HEK293 (cell line): Measurements from ENCODE around the gene GMDS.

Source experiments
- CTCF ChIA-PET: fragments of 350-600 bp; formaldehyde crosslinking; extraction: SDS; loops from one replicate; lab custom pipeline; 2021; ENCODE audit warnings: antibody characterized with exemption; lab: Yijun Ruan, JAX
- POLR2A ChIA-PET: fragments of 300-600 bp; formaldehyde crosslinking; extraction: SDS; loops from one replicate; lab custom pipeline; 2020; ENCODE audit warnings: antibody characterized with exemption, inconsistent platforms; lab: Yijun Ruan, JAX
- H3K27ac ChIP-seq: fragments of 200-500 bp; sonication (Bioruptor generic); 2 replicates; pipeline ENCODE4 v1.5.1; 2014; ENCODE audit warnings: low read depth, low read length, control low read depth, inconsistent platforms; ENCODE audit errors: extremely low read depth
- H3K36me3 ChIP-seq, 2 experiments: fragments of 200-500 bp in 1 of 2; sonication (Bioruptor generic) in 1 of 2; 1 replicate in 1 of 2; 2 replicates in 1 of 2; pipeline ENCODE4 v1.5.1; 2014 to 2017; ENCODE audit warnings: inconsistent platforms in 2 of 2, low read length in 2 of 2; ENCODE audit not compliant: control insufficient read depth in 2 of 2, insufficient read depth in 1 of 2
- H3K4me1 ChIP-seq: fragments of 200-500 bp; sonication (Bioruptor generic); 2 replicates; pipeline ENCODE4 v1.5.1; 2014; ENCODE audit warnings: mild to moderate bottlenecking, low read length, inconsistent platforms; ENCODE audit not compliant: control insufficient read depth, insufficient read depth
- H3K4me3 ChIP-seq: 2 replicates; pipeline ENCODE4 v1.5.1; 2011; ENCODE audit warnings: low read depth, mild to moderate bottlenecking, control low read depth, low read length, moderate library complexity
- H3K9me3 ChIP-seq: fragments of 200-500 bp; sonication (Bioruptor generic); 2 replicates; pipeline ENCODE4 v1.5.1; 2014; ENCODE audit warnings: low read depth, low read length, inconsistent platforms; ENCODE audit not compliant: control insufficient read depth, insufficient read depth
- GLIS2 ChIP-seq: fragments of 450-650 bp; formaldehyde crosslinking; IDR thresholded peaks from 2 replicates; pipeline ENCODE4 v1.5.1; 2016; ENCODE audit warnings: missing biosample characterization, missing genetic modification characterization
- HOXC10 ChIP-seq: sonication (generic); formaldehyde crosslinking; IDR thresholded peaks from 2 replicates; pipeline ENCODE4 v1.8.1; 2023; ENCODE audit warnings: mild to moderate bottlenecking, missing genetic modification reagents
- IKZF3 ChIP-seq: fragments of 450-650 bp; IDR thresholded peaks from 2 replicates; pipeline ENCODE4 v1.5.0; 2018; ENCODE audit warnings: missing biosample characterization, mild to moderate bottlenecking, missing genetic modification characterization, moderate library complexity
- KLF1 ChIP-seq: fragments of 450-650 bp; formaldehyde crosslinking; IDR thresholded peaks from 2 replicates; pipeline ENCODE4 v1.5.1; 2016; ENCODE audit warnings: missing biosample characterization, missing genetic modification characterization
- MYNN ChIP-seq: fragments of 450-650 bp; formaldehyde crosslinking; IDR thresholded peaks from 2 replicates; pipeline ENCODE4 v1.5.1; 2016; ENCODE audit warnings: missing biosample characterization, missing genetic modification characterization, borderline replicate concordance
- MZF1 ChIP-seq: fragments of 450-650 bp; formaldehyde crosslinking; IDR thresholded peaks from 2 replicates; pipeline ENCODE4 v1.5.1; 2017; ENCODE audit warnings: missing biosample characterization, missing genetic modification characterization, borderline replicate concordance
- PRDM6 ChIP-seq: fragments of 450-650 bp; formaldehyde crosslinking; IDR thresholded peaks from 2 replicates; pipeline ENCODE4 v1.5.1; 2017; ENCODE audit warnings: missing biosample characterization, missing genetic modification characterization
- SCRT1 ChIP-seq: fragments of 450-650 bp; formaldehyde crosslinking; IDR thresholded peaks from 2 replicates; pipeline ENCODE4 v1.5.1; 2016; ENCODE audit warnings: missing biosample characterization, missing genetic modification characterization, borderline replicate concordance
- WT1 ChIP-seq: fragments of 450-650 bp; formaldehyde crosslinking; IDR thresholded peaks from 2 replicates; pipeline ENCODE4 v1.5.1; 2016; ENCODE audit warnings: missing biosample characterization, missing genetic modification characterization
- ZBTB17 ChIP-seq: fragments of 450-650 bp; formaldehyde crosslinking; IDR thresholded peaks from 2 replicates; pipeline ENCODE4 v1.5.1; 2016; ENCODE audit warnings: missing biosample characterization, missing genetic modification characterization
- ZBTB20 ChIP-seq: fragments of 450-650 bp; formaldehyde crosslinking; IDR thresholded peaks from 2 replicates; pipeline ENCODE4 v1.5.1; 2016; ENCODE audit warnings: missing biosample characterization, missing genetic modification characterization
- ZBTB8A ChIP-seq: fragments of 450-650 bp; formaldehyde crosslinking; IDR thresholded peaks from 2 replicates; pipeline ENCODE4 v1.5.1; 2016; ENCODE audit warnings: missing biosample characterization, missing genetic modification characterization
- ZNF2 ChIP-seq: fragments of 450-650 bp; formaldehyde crosslinking; IDR thresholded peaks from 2 replicates; pipeline ENCODE4 v1.5.1; 2016; ENCODE audit warnings: missing biosample characterization, missing genetic modification characterization
- ZNF211 ChIP-seq: fragments of 450-650 bp; formaldehyde crosslinking; IDR thresholded peaks from 2 replicates; pipeline ENCODE4 v1.5.1; 2016; ENCODE audit warnings: low read depth, missing biosample characterization, missing genetic modification characterization
- ZNF239 ChIP-seq: fragments of 450-650 bp; formaldehyde crosslinking; IDR thresholded peaks from 2 replicates; pipeline ENCODE4 v1.5.1; 2016; ENCODE audit warnings: missing biosample characterization, missing genetic modification characterization
- ZNF311 ChIP-seq: fragments of 450-650 bp; formaldehyde crosslinking; IDR thresholded peaks from 2 replicates; pipeline ENCODE4 v1.5.1; 2017; ENCODE audit warnings: missing biosample characterization, missing genetic modification characterization, borderline replicate concordance
- ZNF324 ChIP-seq: fragments of 450-650 bp; formaldehyde crosslinking; IDR thresholded peaks from 2 replicates; pipeline ENCODE4 v1.5.1; 2016; ENCODE audit warnings: missing biosample characterization, missing genetic modification characterization
- ZNF335 ChIP-seq: fragments of 450-650 bp; formaldehyde crosslinking; conservative IDR thresholded peaks from 2 replicates; pipeline ENCODE4 v1.5.1; 2016; ENCODE audit warnings: missing biosample characterization, missing genetic modification characterization
- ZNF354C ChIP-seq: fragments of 450-650 bp; formaldehyde crosslinking; IDR thresholded peaks from 2 replicates; pipeline ENCODE4 v1.5.1; 2016; ENCODE audit warnings: missing biosample characterization, missing genetic modification characterization, low read depth, borderline replicate concordance
- ZNF580 ChIP-seq: fragments of 450-650 bp; formaldehyde crosslinking; IDR thresholded peaks from 2 replicates; pipeline ENCODE4 v1.5.1; 2016; ENCODE audit warnings: missing biosample characterization, missing genetic modification characterization
- ZNF626 ChIP-seq: fragments of 450-650 bp; sonication (Bioruptor Pico); formaldehyde crosslinking; IDR thresholded peaks from 2 replicates; pipeline ENCODE4 v1.5.1; 2018; ENCODE audit warnings: missing biosample characterization, missing genetic modification characterization, inconsistent platforms
- ZNF629 ChIP-seq: fragments of 450-650 bp; formaldehyde crosslinking; IDR thresholded peaks from 2 replicates; pipeline ENCODE4 v1.5.1; 2017; ENCODE audit warnings: missing biosample characterization, missing genetic modification characterization
- ZNF660 ChIP-seq: fragments of 450-650 bp; IDR thresholded peaks from 2 replicates; pipeline ENCODE4 v1.5.1; 2018; ENCODE audit warnings: missing biosample characterization, mild to moderate bottlenecking, missing genetic modification characterization
- ZNF843 ChIP-seq: fragments of 450-650 bp; formaldehyde crosslinking; IDR thresholded peaks from 2 replicates; pipeline ENCODE4 v1.5.1; 2016; ENCODE audit warnings: missing biosample characterization, missing genetic modification characterization
- ZSCAN16 ChIP-seq: fragments of 450-650 bp; formaldehyde crosslinking; IDR thresholded peaks from 2 replicates; pipeline ENCODE4 v1.5.1; 2016; ENCODE audit warnings: missing biosample characterization, missing genetic modification characterization
- TF ChIP-seq, protein P1 (sequence below): fragments of 450-650 bp; formaldehyde crosslinking; IDR thresholded peaks from 2 replicates; pipeline ENCODE4 v1.5.1; 2016; ENCODE audit warnings: missing biosample characterization, missing genetic modification characterization

Gene GMDS

DNA sequence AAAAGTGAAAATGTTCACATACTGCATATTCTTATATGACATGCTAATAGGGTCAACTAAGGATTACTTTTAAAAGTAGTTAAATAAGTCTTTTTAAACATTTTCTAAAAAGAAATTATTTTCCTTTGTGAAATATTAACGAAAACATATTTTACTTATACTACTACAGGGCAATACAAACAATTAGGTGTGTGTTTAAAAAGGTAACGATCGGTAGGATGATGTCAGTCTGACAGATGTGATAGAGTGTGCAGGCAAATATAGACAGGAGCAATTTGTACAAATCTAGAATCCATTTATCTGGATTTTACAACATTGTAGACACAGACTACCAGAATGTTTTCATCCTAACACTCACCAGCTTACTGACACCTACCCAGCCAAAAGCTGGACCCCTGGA, 378.2 kb downstream of the GMDS start:
- TF ChIP-seq GLIS2 (tag by site-specific recombination): no peak
- peak; percentile 65 for TF ChIP-seq PRDM6 (tag by site-specific recombination)
- peak; percentile 34; the same call in 1 of the 2 replicates for TF ChIP-seq ZBTB17 (tag by site-specific recombination)
- Histone ChIP-seq H3K4me1 (peaks cover 38% of the 10 kb centered on the region), H3K27ac (no peak overlapping the region), H3K9me3 (no peaks in the 10 kb centered on the region), H3K4me3 (no peak overlapping the region), H3K36me3 (no peaks in the 10 kb centered on the region)
- ChIA-PET POLR2A (no interaction called here), CTCF (interaction anchor here (0.9 kb wide), 1 partner anchor 26 kb away, joined by 3 read pairs; no protein-coding TSS in a partner anchor)

DNA sequence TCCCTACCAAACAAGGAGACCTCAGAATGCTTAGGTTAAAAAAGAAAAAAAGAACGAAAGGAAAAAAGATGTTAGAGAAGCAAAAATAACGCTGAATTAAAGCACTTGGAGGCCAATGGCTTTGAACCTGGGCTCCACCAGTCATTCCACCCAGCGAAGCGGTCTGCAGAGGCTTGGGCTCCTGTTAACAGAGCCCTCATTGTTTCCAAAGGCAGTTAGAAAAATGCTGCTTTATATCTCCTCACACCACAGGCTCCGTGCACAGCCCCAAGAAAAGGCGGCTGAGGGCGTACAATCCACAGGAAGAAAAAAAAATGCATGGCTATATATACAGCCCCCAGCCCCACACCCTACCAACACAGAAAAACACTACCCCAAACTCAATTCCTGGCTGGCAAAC, 379.8 kb downstream of the GMDS start:
- POLR2A ChIA-PET: no interaction called here
- CTCF ChIA-PET: no interaction called here
- TF ChIP-seq MYNN (tag by site-specific recombination): no peak
- TF ChIP-seq ZSCAN16 (tag by site-specific recombination): peak; percentile 94
- H3K36me3 ChIP-seq: no peaks in the 10 kb centered on the region
- no peak overlapping the region for H3K4me3 ChIP-seq
- H3K27ac ChIP-seq: no peak overlapping the region
- H3K9me3 ChIP-seq: no peaks in the 10 kb centered on the region
- peaks cover 44% of the 10 kb centered on the region for H3K4me1 ChIP-seq

GRCh38 chr6:1864496-1864895, 380.9 kb downstream of the GMDS start:
- POLR2A ChIA-PET: no interaction called here
- CTCF ChIA-PET: no interaction called here
- H3K9me3 ChIP-seq: no peaks in the 10 kb centered on the region
- peak; percentile 68 for TF ChIP-seq ZNF629
- TF ChIP-seq ZNF843: 0 out of 2 replicates have a peak, but pooled peaks have one; percentile 43
- TF ChIP-seq SCRT1: no peak
- peak; percentile 80 for TF ChIP-seq MZF1 (tag by site-specific recombination)
- peak; percentile 69; the same call in 1 of the 2 replicates for TF ChIP-seq IKZF3
- peak; percentile 80 for TF ChIP-seq WT1 (tag by site-specific recombination)
- no peak for TF ChIP-seq ZNF580 (tag by site-specific recombination)
- TF ChIP-seq ZBTB20 (tag by site-specific recombination): peak; percentile 34; the same call in 1 of the 2 replicates
- no peak for TF ChIP-seq ZNF354C (tag by site-specific recombination)
- no peak for TF ChIP-seq ZNF335 (tag by site-specific recombination)
- TF ChIP-seq ZNF660 (tag by site-specific recombination): no peak
- no peak for TF ChIP-seq KLF1 (tag by site-specific recombination)
- no peak for TF ChIP-seq ZNF239 (tag by site-specific recombination)
- TF ChIP-seq HOXC10 (CRISPR knock-in tag): no peak
- no peak for TF ChIP-seq ZNF626 (tag by site-specific recombination)
- no peak for TF ChIP-seq ZNF211
- TF ChIP-seq ZBTB8A: peak; percentile 55
- TF ChIP-seq PRDM6 (tag by site-specific recombination): peak; percentile 80
- TF ChIP-seq ZNF311 (tag by site-specific recombination): no peak
- TF ChIP-seq, protein P1, sequence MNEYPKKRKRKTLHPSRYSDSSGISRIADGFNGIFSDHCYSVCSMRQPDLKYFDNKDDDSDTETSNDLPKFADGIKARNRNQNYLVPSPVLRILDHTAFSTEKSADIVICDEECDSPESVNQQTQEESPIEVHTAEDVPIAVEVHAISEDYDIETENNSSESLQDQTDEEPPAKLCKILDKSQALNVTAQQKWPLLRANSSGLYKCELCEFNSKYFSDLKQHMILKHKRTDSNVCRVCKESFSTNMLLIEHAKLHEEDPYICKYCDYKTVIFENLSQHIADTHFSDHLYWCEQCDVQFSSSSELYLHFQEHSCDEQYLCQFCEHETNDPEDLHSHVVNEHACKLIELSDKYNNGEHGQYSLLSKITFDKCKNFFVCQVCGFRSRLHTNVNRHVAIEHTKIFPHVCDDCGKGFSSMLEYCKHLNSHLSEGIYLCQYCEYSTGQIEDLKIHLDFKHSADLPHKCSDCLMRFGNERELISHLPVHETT (tag by site-specific recombination): no peak
- 0 out of 2 replicates have a peak, but pooled peaks have one; percentile 20 for TF ChIP-seq ZNF2
- TF ChIP-seq ZNF324: no peak

More at GRCh38 chr6:1864496-1864895, 380.9 kb downstream of the GMDS start:
- no peaks in the 10 kb centered on the region for H3K36me3 ChIP-seq
- peaks cover 44% of the 10 kb centered on the region for H3K4me1 ChIP-seq
- no peak overlapping the region for H3K4me3 ChIP-seq
- H3K27ac ChIP-seq: no peak overlapping the region
